ENCODE results near the gene SCN9A. TPM values are rescaled to one million over a fixed set of nuclear protein-coding genes. Genes with fewer than 3 reads are reported as not detected.

The SCN9A gene
- total and polyA plus RNA-seq, 9 of the 15 experiments (the other 6 are each of a cell fraction or from before 2014, with no cell fraction given): 1.4 to 22.8 (median 7.1) TPM

DNA sequence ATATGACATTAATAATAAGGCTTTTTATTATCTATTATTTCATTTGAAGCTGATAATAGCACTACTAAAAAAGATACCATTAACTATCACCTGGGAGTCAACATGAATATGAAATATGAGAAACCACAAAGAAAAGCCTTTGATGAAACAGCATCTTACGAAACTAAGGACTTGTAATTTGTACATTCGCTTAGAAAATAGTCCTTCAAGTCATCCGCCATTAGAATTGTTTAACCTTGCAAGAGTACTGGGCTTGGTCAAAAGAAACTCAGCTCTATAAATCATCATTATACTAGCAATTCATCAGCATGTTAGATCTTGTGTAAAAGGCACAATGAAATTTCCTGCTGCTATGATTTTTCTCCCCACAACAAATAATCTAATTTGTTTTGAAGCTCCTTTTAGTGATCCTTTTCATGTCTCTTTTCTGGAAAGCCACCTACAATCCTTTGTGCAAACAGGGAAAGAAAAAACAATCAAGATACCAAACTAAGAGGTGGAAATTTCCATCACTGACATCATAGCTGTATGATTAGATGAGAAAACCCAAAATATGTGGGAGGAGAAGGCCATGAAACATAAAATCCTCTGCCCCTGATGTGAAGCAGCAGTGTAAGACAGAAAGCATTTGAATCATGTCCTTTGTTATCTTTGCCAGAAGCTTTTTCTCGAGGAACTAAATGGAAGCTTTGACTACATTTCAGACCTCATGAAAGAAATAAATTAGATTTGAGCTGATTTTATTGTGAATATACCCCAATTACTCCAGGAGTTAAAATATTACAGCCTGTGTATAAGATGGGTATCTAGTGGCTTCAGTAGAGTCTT is 31.2 kb downstream of the SCN9A start (continued):
- TF ChIP-seq MYC (IDR thresholded peaks at IDR 0.05; ENCODE audit: low read depth, low read length) (no peak), MYC (CRISPR knock-in tag; IDR thresholded peaks at IDR 0.05; ENCODE audit: borderline replicate concordance, low read depth) (no peak), KDM1A (IDR thresholded peaks at IDR 0.05) (peak in 1 of 2 experiments; percentile 7; a peak in 1 of 4 replicates), ATF7 (IDR thresholded peaks at IDR 0.05) (0 out of 2 replicates have a peak, but pooled peaks have one; percentile 34), CBFA2T3 (IDR thresholded peaks at IDR 0.05) (peak; percentile 26; the same call in 1 of the 2 replicates), MEIS2 (IDR thresholded peaks at IDR 0.05; ENCODE audit: partially characterized antibody) (peak; percentile 11), ASH1L (IDR thresholded peaks at IDR 0.05; ENCODE audit: borderline replicate concordance, low read depth, partially characterized antibody) (no peak), NFE2L1 (tag; IDR thresholded peaks at IDR 0.05; ENCODE audit: borderline replicate concordance, low read depth) (no peak), SFPQ (IDR thresholded peaks at IDR 0.05; ENCODE audit: low read depth, low read length) (no peak), ETV6 (IDR thresholded peaks at IDR 0.05; ENCODE audit: borderline replicate concordance in 1 of 2, low read depth in 2 of 2, low read length in 1 of 2) (no peak), ETV6 (CRISPR knock-in tag; IDR thresholded peaks at IDR 0.05; ENCODE audit: borderline replicate concordance) (no peak), PHF8 (IDR thresholded peaks at IDR 0.05; ENCODE audit: borderline replicate concordance, low read length) (no peak), ARID3B (CRISPR knock-in tag; IDR thresholded peaks at IDR 0.05; ENCODE audit: borderline replicate concordance) (no peak), NFE2 (IDR thresholded peaks at IDR 0.05; ENCODE audit: low read depth) (no peak), SRSF1 (IDR thresholded peaks at IDR 0.05; ENCODE audit: low read depth, low read length) (no peak), CREBBP (IDR thresholded peaks at IDR 0.05; ENCODE audit: low read depth, low read length) (no peak), PPARD (CRISPR knock-in tag; IDR thresholded peaks at IDR 0.05) (no peak), ETS1 (conservative IDR thresholded peaks at IDR 0.05; ENCODE audit: control insufficient read depth, low read depth, low read length) (no peak), JUN (IDR thresholded peaks at IDR 0.05; ENCODE audit: borderline replicate concordance, low read depth, low read length) (no peak), JUN (CRISPR knock-in tag; IDR thresholded peaks at IDR 0.05; ENCODE audit: borderline replicate concordance) (no peak), CHCHD3 (CRISPR knock-in tag; IDR thresholded peaks at IDR 0.05) (no peak), HEY1 (CRISPR knock-in tag; IDR thresholded peaks at IDR 0.05; ENCODE audit: borderline replicate concordance) (no peak)
